Uterus (tissue), 2 donors: Measurements from ENCODE around the gene LRRC3C.

Source experiments
- CTCF ChIP-seq, 4 experiments: fragments of 200-600 bp in 2 of 4; fragments of 450-650 bp in 2 of 4; sonication (generic) in 2 of 4; IDR thresholded peaks; one replicate each; pipeline ENCODE4 v1.5.1; 2016 to 2019; ENCODE audit warnings: antibody characterized with exemption in 4 of 4, mild to moderate bottlenecking in 2 of 4, moderate library complexity in 1 of 4
- POLR2A ChIP-seq, 2 donors: fragments of 450-650 bp; IDR thresholded peaks; one replicate each; pipeline ENCODE4 v1.6.1; 2016; ENCODE audit warnings: antibody characterized with exemption in 2 of 2, mild to moderate bottlenecking in 1 of 2, moderate library complexity in 1 of 2

DNA sequence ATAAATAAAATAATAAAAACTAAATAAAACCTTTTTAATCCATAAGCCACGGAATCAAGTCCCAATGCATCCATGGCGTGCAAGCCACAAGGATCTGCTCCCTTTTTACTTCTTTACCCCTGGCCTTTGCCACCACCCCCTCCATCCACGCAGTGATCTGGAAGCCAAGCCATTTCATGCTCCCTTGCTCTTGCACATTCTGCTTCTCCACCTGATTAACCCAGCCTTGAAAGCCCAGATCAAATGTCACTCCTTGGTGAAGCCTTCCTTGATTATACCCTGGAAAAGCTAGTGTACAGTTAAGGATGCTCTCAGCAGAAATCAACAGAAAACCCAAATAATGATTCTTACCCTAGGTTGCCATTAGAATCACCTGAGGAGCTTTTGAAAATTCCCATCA lies 9.9 kb downstream of the LRRC3C start:
- TF ChIP-seq CTCF (IDR thresholded peaks at IDR 0.05) = no peak
- TF ChIP-seq POLR2A (IDR thresholded peaks at IDR 0.05) = no peak
